NT2/D1 (cell line): Measurements from ENCODE around the gene DENND5B.

ENCODE experiments used
- DNase-seq: peaks from one replicate; pipeline ENCODE4 v3.0.0-alpha.2; 2011; ENCODE audit warnings: low read depth, low spot score
- H3K27me3 ChIP-seq: 2 replicates; pipeline ENCODE4 v1.6.0; 2011; ENCODE audit warnings: mild to moderate bottlenecking; ENCODE audit not compliant: insufficient read length, insufficient read depth
- H3K36me3 ChIP-seq: 2 replicates; pipeline ENCODE4 v1.6.1; 2011; ENCODE audit warnings: mild to moderate bottlenecking, low read length, mixed read lengths; ENCODE audit not compliant: insufficient read depth, insufficient read length
- H3K4me1 ChIP-seq: 2 replicates; pipeline ENCODE4 v1.5.1; 2011; ENCODE audit not compliant: insufficient read depth, insufficient read length
- H3K4me3 ChIP-seq: 2 replicates; pipeline ENCODE4 v1.5.1; 2011; ENCODE audit warnings: low read depth; ENCODE audit not compliant: insufficient read length
- H3K9ac ChIP-seq: 2 replicates; pipeline ENCODE4 v1.6.0; 2011; ENCODE audit warnings: low read depth; ENCODE audit not compliant: insufficient read length
- H3K9me3 ChIP-seq: 2 replicates; pipeline ENCODE4 v1.5.1; 2011; ENCODE audit warnings: mild to moderate bottlenecking, low read length; ENCODE audit not compliant: insufficient read depth
- SUZ12 ChIP-seq: IDR thresholded peaks from 2 replicates; pipeline ENCODE4 v1.6.1; 2011; ENCODE audit not compliant: insufficient read length, insufficient read depth; ENCODE audit errors: extremely low read depth
- YY1 ChIP-seq: IDR thresholded peaks from 2 replicates; pipeline ENCODE4 v1.6.1; 2011; ENCODE audit not compliant: insufficient read length, insufficient read depth
- ZNF274 ChIP-seq: IDR thresholded peaks from 2 replicates; pipeline ENCODE4 v1.6.1; 2011; ENCODE audit warnings: mild to moderate bottlenecking, low read depth, low read length

Gene DENND5B

DNA sequence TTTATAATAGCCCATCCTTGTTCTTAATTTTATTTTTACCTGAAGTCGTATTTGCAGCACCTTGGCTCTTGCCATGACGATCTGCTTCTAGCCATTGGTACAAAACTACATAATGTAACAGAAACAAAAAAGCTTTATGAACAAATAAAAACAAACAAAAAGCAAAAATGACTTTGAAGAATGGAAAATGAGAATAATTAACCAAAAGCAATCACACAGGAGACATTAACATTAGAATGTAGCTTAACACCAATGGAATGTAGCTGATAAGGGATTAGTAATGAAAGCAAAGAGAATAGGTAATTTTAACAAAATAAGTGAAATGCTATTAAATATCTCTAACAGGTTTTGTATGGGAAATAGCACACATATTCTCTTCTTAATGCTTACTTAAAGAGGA, 91.4 kb downstream of the DENND5B start:
- Histone ChIP-seq H3K9ac (no peak overlapping the region), H3K4me3 (no peak overlapping the region), H3K27me3 (no peaks in the 10 kb centered on the region), H3K36me3 (peaks cover 6% of the 10 kb centered on the region), H3K9me3 (peaks cover 8% of the 10 kb centered on the region), H3K4me1 (no peaks in the 10 kb centered on the region)
- DNase-seq: no peak
- TF ChIP-seq SUZ12: no peak
- TF ChIP-seq ZNF274: no peak
- no peak for TF ChIP-seq YY1

DNA sequence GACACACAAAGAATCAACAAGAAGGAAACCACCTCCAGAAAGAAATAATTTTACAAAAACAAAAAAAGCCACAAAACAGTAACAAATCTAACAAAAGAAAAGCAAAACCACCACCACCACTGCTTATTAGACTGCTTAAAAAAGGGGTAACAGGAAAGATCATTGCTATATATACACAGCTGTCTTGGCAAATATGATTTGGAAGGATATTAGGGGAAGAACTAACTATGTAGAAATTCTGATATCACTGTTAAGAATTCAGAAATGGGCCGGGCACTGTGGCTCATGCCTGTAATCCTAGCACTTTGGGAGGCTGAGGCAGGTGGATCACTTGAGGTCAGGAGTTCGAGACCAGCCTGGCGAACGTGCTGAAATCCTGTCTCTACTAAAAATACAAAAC, 92.5 kb downstream of the DENND5B start:
- H3K27me3 ChIP-seq: no peaks in the 10 kb centered on the region
- H3K9ac ChIP-seq: no peak overlapping the region
- no peak for DNase-seq
- peaks cover 11% of the 10 kb centered on the region for H3K36me3 ChIP-seq
- H3K4me3 ChIP-seq: no peak overlapping the region
- no peak for TF ChIP-seq SUZ12
- no peak for TF ChIP-seq YY1
- TF ChIP-seq ZNF274: no peak
- no peaks in the 10 kb centered on the region for H3K9me3 ChIP-seq
- H3K4me1 ChIP-seq: no peaks in the 10 kb centered on the region

DNA sequence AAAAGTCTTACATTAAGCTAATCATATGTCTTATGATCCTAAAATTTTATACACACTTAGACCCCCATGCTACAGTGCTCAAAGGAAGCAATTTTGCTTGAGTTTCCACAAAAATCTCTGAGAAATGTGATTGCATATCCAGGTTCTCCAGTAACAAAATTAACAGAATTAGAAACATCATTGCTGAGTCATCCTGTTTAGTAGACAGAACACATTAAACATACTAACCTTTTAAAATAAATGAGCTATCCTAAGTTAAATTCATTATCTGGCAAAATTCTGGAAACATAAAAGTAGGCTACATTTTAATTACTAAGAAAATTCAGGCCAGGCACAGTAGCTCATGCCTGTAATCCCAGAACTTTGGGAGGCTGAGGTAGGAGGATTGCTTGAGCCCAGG, 94.7 kb downstream of the DENND5B start:
- no peaks in the 10 kb centered on the region for H3K4me1 ChIP-seq
- no peaks in the 10 kb centered on the region for H3K9me3 ChIP-seq
- DNase-seq: no peak
- H3K36me3 ChIP-seq: peaks cover 11% of the 10 kb centered on the region
- no peak overlapping the region for H3K4me3 ChIP-seq
- H3K9ac ChIP-seq: no peak overlapping the region
- no peaks in the 10 kb centered on the region for H3K27me3 ChIP-seq
- TF ChIP-seq YY1: no peak
- TF ChIP-seq SUZ12: no peak
- TF ChIP-seq ZNF274: no peak

DNA sequence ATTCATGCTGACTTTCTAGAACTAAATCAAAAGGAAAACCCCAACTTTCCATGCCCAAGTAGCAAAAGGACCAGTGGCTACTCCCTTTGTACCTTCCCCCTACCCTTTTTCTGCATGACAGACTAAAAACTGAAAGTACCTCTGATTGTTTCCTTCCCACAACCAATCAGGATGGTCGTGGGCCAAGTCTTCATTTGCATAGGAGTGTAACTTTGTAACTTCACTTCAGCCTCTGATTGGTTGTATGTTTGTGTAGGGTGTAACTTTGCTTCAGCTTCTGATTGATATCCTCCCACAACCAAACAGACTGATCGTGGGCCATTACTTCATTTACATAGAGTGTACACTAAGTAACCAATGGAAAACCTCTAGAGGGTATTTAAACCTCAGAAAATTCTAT, 96.5 kb downstream of the DENND5B start:
- Histone ChIP-seq H3K36me3 (peaks cover 11% of the 10 kb centered on the region), H3K9ac (no peak overlapping the region), H3K4me3 (no peak overlapping the region), H3K9me3 (no peaks in the 10 kb centered on the region), H3K27me3 (no peaks in the 10 kb centered on the region), H3K4me1 (no peaks in the 10 kb centered on the region)
- no peak for TF ChIP-seq SUZ12
- no peak for TF ChIP-seq YY1
- no peak for TF ChIP-seq ZNF274
- DNase-seq: no peak

DNA sequence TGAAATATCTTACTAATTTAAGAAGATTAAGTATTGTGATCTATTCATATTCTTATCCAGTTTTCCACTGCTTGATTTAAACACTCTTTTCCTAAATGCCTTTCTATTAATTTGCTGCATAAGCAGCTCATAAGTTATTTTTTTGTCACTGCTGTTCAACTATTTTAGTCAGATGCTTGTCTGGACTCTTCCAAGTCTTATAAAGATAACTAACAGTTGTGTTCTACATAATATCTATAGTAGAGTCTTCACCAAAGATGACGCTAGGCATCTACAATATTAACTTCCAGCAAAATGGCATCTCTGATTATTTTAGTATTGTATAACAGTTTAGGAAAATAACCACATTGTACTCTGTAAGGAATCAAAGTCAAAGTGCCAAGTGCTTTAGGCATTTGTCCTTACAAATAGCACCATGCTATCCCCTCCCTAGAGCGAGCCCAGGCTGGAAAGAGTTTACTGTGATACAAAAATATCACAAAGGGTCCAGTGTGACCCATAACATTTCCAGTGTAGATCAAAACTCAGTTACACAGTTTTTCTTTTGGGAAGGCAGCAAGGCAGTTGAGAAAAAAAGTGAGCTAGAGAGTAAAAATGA, 98.2 kb downstream of the DENND5B start:
- Histone ChIP-seq H3K4me3 (no peak overlapping the region), H3K36me3 (peaks cover 11% of the 10 kb centered on the region), H3K9ac (no peak overlapping the region), H3K27me3 (no peaks in the 10 kb centered on the region), H3K4me1 (no peaks in the 10 kb centered on the region), H3K9me3 (no peaks in the 10 kb centered on the region)
- TF ChIP-seq ZNF274 (no peak), YY1 (no peak), SUZ12 (no peak)
- no peak for DNase-seq

DNA sequence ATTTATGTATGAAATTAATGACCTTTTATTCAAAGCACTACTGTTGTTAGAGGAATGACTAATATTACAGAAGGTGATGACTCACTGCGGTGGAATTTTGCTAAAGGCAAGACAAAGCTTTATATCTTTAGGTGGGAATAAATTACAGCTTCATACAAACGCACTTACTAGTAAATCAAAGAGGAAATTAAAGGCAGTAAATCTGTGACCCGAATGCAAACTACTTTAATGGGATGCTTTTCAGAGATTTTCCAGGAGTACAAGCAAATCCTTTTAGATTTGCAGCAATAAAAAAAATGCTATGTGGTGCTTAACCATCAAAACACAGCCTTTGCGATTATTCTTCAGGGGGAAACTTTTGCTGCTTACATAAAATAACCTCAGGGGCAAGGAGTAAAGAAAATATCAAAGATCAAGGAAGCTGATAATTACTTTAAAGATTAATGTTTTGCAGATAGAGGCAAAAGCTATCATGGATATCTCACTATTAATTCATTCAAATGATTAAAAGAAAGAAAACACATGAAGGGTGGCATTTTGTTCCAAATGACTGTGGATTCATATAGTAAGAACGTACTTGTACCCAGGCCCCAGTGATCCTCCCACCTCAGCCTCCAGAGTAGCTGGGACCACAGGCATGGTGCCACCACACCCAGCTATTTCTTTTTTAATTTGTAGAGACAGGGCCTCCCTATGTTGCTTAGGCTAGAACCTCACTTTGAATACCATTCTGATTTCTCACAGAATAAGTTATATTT, 98.9 kb downstream of the DENND5B start:
- Histone ChIP-seq H3K27me3 (no peaks in the 10 kb centered on the region), H3K36me3 (peaks cover 11% of the 10 kb centered on the region), H3K4me3 (no peak overlapping the region), H3K4me1 (no peaks in the 10 kb centered on the region), H3K9me3 (no peaks in the 10 kb centered on the region), H3K9ac (no peak overlapping the region)
- DNase-seq: peak; percentile 63
- TF ChIP-seq ZNF274: no peak
- TF ChIP-seq SUZ12: no peak

DNA sequence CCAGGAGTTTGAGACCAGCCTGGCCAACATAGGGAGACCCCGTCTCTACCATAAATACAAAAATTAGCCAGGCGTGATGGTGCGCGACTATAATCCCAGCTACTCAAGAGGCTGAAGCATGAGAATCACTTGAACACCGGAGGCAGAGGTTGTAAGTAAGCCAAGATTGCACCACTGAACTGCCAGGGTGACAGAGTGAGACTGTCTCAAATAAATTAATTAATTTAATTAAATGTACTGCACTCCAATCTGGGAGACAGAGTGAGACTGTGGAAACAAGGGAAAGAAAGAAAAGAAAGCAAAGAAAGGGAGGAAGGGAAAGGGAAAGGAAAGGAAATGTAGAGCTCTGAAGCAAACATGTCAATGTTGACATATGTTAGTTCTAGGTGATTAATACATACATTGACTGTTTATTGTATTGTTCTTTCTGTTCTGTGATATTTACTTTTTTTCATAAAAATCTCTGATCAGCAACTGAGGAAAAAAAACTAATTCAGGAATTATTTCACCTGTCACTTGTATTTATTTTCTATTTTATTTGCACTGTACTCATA, 99.6 kb downstream of the DENND5B start:
- Histone ChIP-seq H3K4me1 (no peaks in the 10 kb centered on the region), H3K27me3 (no peaks in the 10 kb centered on the region), H3K9me3 (no peaks in the 10 kb centered on the region), H3K9ac (no peak overlapping the region), H3K4me3 (no peak overlapping the region), H3K36me3 (peaks cover 11% of the 10 kb centered on the region)
- TF ChIP-seq SUZ12 (no peak), ZNF274 (no peak), YY1 (no peak)
- DNase-seq: no peak
